ENCODE results near the gene PSMB9.
"Not testable (repeated sequence)": the region's sequence is repeated elsewhere in the genome, so short reads cannot be mapped to it uniquely, and the experiment has no call there.

The PSMB9 gene

DNA sequence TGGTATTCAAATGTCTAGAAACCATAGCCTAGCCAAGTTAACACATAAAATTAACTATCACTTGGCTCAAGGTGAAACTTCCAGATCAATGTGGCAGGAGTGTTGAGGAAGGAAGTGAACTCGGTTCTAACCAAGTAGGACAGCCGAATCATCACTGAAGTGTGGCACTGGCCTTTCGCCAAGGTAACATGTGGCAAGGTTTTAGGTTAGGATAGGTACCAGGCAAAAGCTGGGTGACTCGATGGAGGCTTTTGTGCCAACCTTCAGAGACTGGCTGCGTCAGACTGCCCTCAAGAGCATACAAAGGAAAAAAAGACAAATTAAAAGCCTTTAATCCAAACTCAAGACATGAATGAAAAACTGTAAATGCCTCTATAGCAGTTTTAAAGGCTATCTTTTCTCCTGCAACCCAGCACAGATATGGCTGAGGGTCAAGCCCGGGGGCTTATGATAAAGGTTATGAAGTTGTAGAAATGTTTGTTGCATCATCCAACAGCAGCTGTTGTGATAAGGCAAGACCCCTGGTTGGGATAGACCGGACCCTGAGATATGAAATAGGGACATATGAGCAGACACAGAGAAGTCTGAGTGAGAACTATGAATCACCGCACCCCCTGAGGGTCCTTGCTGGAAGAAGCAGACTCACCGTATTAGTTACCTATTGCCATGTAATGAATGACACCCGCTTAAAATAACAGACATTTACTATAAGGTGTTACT, 11.9 kb downstream of the PSMB9 start:
- no peak for DNase-seq

DNA sequence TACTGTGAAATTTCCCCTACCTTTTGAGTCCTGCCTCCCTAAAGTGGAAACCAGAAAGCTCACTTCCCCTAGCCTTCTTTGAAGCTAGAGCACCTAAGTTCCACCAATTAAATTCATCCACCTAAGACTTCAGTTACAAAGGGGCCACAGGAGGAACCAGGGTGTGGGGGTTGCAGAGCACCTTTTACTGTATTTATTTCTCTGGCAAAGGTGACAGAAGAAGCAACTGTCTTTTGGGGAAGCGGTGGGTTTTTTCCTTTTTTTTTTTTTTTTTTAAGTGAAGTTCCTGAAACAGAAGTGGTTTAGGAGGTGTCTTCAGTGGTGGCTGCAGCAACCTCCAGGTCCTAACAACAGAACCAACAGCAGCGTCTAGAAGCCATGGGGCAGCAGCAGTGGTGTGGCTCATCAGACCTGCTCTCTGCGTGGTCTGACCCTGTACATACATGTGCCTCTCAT, 13.1 kb downstream of the PSMB9 start:
- no peak for DNase-seq

GRCh38 chr6:32867554-32868256, 13.7 kb downstream of the PSMB9 start:
- DNase-seq, result no peak

DNA sequence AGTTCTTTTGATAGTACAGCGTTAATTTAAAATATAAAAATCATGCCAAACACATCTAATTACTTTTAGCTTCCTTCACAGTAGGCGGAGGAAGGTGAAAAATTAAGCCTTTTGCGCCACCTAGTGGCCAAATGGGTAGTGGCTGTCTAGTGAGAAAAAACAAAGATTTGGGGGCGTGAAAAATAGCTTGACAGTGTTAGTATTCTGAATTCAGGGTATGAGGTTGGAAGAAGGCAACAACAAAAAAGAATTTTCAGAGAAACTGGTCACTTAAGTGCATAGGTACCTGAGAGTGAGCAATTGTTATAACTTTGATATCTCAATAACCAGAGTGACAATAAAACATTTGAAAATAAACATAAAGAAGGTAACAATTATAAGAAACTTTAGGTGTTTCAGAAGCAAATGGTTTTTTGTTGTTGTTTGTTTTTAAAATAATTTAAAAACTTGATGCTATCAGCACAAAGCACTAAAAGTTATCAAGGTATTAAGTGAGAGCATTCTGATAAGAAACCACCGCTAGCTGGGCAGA, 14.3 kb downstream of the PSMB9 start:
- DNase-seq, result peak; percentile 40

- DNase-seq, result not testable (repeated sequence)
Observed at GRCh38 chr6:32873947-32874346, 20.0 kb downstream of the PSMB9 start.

- no peak for DNase-seq
Observed at GRCh38 chr6:32876603-32877002, 22.6 kb downstream of the PSMB9 start.

- no peak for DNase-seq
Observed at GRCh38 chr6:32879691-32880090, 25.7 kb downstream of the PSMB9 start.

- DNase-seq, result not testable (repeated sequence)
Observed at GRCh38 chr6:32880962-32881361, 27.0 kb downstream of the PSMB9 start.

- DNase-seq, result no peak
Observed at GRCh38 chr6:32882879-32883250, 28.9 kb downstream of the PSMB9 start.

DNA sequence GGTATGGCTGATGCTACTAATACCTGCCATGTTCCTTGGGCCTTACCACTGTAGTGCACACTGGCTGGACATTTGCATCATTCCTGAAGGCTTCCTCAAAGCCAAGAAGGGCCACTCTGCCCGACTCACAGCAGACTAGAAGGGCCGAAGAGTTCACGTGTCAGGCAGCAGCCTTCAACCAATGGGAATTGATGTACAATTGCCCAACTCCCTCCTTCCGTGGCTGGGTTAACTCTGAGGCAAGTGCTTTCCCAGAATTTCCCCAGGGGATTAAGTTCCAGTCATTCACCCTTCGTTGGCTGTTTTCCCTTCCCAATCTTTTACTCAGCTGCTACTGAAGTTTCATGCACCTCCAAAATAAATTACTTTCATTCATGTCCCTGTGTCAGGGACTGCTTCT, 29.8 kb downstream of the PSMB9 start:
- no peak for DNase-seq

DNA sequence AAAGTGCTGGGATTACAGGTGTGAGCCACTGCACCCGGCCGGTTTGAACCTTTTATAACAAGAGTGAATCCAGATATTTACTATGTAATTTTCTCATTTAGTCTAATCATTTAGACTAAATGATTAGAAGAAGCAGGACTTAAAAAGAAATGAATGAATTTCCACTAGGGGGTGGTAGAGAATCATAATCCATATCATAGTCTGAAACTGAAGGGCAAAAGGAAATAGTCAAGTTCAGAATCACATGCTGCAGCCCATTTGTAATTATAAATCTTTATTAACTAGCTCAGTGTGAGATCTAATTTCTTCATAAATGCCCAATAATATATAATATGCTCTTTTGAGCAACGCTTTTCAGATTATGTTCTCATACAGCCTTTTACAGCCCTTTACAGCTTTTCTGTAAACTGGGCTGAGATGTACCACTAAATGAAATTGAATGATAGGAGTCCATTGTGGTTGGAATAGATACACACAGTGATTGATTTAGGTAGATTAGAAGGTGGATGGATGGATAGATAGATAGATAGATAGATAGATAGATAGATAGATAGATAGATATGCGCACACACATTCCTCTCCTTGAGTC, 31.8 kb downstream of the PSMB9 start:
- peak; percentile 54 for DNase-seq

- DNase-seq, result peak; percentile 21
Observed at GRCh38 chr6:32886681-32887383, 32.8 kb downstream of the PSMB9 start.

- no peak for DNase-seq
Observed at GRCh38 chr6:32887616-32888015, 33.6 kb downstream of the PSMB9 start.

- DNase-seq, result no peak
Observed at GRCh38 chr6:32888576-32888975, 34.6 kb downstream of the PSMB9 start.

DNA sequence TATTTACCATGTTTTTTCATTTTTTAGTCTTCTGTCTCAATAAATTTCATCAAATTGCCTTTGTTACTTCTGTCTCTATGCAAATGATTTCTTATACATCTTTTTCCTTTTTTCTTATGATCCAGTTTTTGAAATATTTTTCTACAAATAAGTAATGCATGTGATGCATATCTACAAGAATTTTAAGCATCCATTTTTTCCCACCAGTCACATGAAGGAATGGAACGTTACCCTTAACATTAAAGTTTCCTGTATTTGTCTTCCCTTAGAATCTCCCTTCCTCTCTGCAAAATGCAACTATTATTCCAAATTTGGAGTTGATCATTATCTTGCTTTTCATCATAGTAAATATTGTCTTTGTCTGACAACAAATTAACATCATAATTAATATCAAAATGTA, 35.5 kb downstream of the PSMB9 start:
- no peak for DNase-seq

GRCh38 chr6:32890831-32891230, 36.8 kb downstream of the PSMB9 start:
- no peak for DNase-seq

- DNase-seq, result peak; percentile 95
Observed at GRCh38 chr6:32894085-32895005, 40.4 kb downstream of the PSMB9 start.

- no peak for DNase-seq
Observed at GRCh38 chr6:32895006-32895345, 41.0 kb downstream of the PSMB9 start.

DNA sequence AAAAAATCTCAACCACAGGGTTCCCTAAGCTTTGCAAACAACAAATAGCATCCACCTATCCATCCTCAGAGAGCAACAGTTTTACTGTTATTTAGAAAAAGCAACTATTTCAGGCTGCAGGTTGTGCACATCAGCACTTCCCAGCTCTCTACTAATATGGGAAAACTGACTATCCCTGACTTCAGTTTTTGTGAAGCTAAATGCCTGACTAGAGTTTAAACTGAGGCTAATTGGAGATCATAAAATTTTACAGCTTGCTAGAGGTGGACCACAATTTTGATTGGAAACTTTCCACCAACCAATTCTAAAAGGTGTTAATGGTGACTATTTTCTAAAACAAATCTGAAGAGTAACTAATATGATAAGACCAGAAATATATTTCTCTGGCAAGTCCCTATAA, 50.0 kb downstream of the PSMB9 start:
- DNase-seq, result no peak

DNA sequence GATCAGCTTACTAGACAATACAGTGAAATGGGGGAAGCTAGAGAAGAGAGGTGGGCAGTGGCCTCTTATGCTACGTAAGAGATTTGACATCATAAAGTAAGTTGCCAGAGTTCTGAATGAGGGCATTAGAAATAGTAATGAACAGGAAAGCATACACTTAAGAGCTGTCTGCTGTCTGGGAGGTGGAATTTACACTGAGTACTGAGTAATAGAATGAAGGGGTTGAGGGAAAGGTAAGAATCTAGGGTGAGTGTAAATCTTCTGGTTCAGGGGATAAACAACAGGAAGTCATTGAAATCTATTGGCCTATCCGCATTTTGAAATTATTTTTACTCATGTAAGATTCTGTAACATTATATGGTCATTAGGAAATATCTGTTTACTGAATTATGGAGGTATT, 51.1 kb downstream of the PSMB9 start:
- DNase-seq, result no peak

GRCh38 chr6:32906539-32906938, 52.5 kb downstream of the PSMB9 start:
- DNase-seq, result no peak

DNA sequence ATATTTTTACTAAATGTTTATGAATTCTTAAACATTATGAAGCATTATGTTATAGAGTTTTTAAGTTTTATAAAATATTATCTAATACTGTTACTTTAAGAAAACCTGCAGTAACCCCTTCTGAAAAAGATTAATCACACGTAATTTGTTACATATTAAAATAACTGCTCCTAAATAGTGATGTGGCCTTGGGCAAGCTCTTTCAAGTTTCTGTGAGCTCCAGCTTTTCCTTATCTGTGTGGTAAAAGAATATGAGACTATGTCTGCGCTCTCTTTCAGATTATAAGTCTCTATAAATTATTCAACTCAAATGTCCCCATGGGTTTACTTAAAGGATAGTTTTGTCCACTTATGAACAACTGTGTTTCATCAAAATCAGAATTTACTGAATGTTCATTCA, 54.9 kb downstream of the PSMB9 start:
- no peak for DNase-seq
